Neuronal stem cell (in vitro differentiated cells): ENCODE measurements around the gene CHST11.
A peak's percentile ranks its signal among the peaks of the same experiment; 100 is the strongest.

Experiments used
- DNase-seq: peaks from one replicate; pipeline ENCODE4 v3.0.0-alpha.2; 2013; ENCODE audit warnings: low spot score
- H2AFZ ChIP-seq: one replicate; pipeline ENCODE4 v1.6.1; 2013; ENCODE audit warnings: mild to moderate bottlenecking, low read length, inconsistent platforms
- H2AK5ac ChIP-seq: 2 replicates; pipeline ENCODE4 v1.6.1; 2013; ENCODE audit warnings: low read depth, mild to moderate bottlenecking, inconsistent platforms, low read length, moderate library complexity, mixed read lengths
- H2BK120ac ChIP-seq: 2 replicates; pipeline ENCODE4 v1.6.1; 2013; ENCODE audit warnings: low read depth, mild to moderate bottlenecking, inconsistent platforms, low read length, moderate library complexity, mixed read lengths
- H2BK12ac ChIP-seq: one replicate; pipeline ENCODE4 v1.6.1; 2013; ENCODE audit warnings: low read length, inconsistent platforms
- H2BK15ac ChIP-seq: 2 replicates; pipeline ENCODE4 v1.6.1; 2013; ENCODE audit warnings: mild to moderate bottlenecking, low read length, inconsistent platforms, mixed read lengths
- H2BK5ac ChIP-seq: one replicate; pipeline ENCODE4 v1.6.1; 2013; ENCODE audit warnings: inconsistent platforms, mild to moderate bottlenecking, low read length, moderate library complexity
- H3K14ac ChIP-seq: one replicate; pipeline ENCODE4 v1.6.1; 2013; ENCODE audit warnings: low read length, inconsistent platforms
- H3K18ac ChIP-seq: 2 replicates; pipeline ENCODE4 v1.6.1; 2013; ENCODE audit warnings: low read length, inconsistent platforms
- H3K23ac ChIP-seq: 2 replicates; pipeline ENCODE4 v1.6.1; 2013; ENCODE audit warnings: low read depth, mild to moderate bottlenecking, mixed read lengths, low read length, inconsistent platforms; ENCODE audit not compliant: poor library complexity
- H3K27ac ChIP-seq: replicated peaks from 3 replicates; pipeline ENCODE4 v1.5.1; 2013; ENCODE audit warnings: low read length, inconsistent platforms
- H3K27me3 ChIP-seq, 3 experiments: 2 replicates each; pipeline ENCODE4 v1.6.1; 2013; ENCODE audit warnings: low read length in 3 of 3, mild to moderate bottlenecking in 2 of 3, inconsistent platforms in 1 of 3, low read depth in 1 of 3, mixed read lengths in 1 of 3, moderate library complexity in 1 of 3; ENCODE audit not compliant: control insufficient read depth in 3 of 3, insufficient read depth in 3 of 3
- H3K36me3 ChIP-seq, 2 donors: replicated peaks in 1 of 2; 2 replicates each; pipeline ENCODE4 v1.6.1; 2013; ENCODE audit warnings: low read length in 2 of 2; ENCODE audit not compliant: control insufficient read depth in 2 of 2, insufficient read depth in 2 of 2
- H3K4ac ChIP-seq: 2 replicates; pipeline ENCODE4 v1.6.1; 2013; ENCODE audit warnings: inconsistent platforms, mild to moderate bottlenecking, low read length, moderate library complexity
- H3K4me1 ChIP-seq, 2 donors: 1 replicate in 1 of 2; 2 replicates in 1 of 2; pipeline ENCODE4 v1.6.1; 2013; ENCODE audit warnings: low read length in 2 of 2, low read depth in 1 of 2; ENCODE audit not compliant: control insufficient read depth in 2 of 2, insufficient read depth in 1 of 2
- H3K4me2 ChIP-seq: one replicate; pipeline ENCODE4 v1.6.1; 2013; ENCODE audit warnings: mild to moderate bottlenecking, low read length, inconsistent platforms; ENCODE audit not compliant: insufficient read depth, poor library complexity, severe bottlenecking
- H3K4me3 ChIP-seq, 2 donors: 2 replicates each; pipeline ENCODE4 v1.5.1; 2013; ENCODE audit warnings: low read length in 2 of 2, mild to moderate bottlenecking in 2 of 2, inconsistent platforms in 1 of 2, moderate library complexity in 1 of 2
- H3K79me1 ChIP-seq: one replicate; pipeline ENCODE4 v1.6.1; 2013; ENCODE audit warnings: low read depth, mild to moderate bottlenecking, inconsistent platforms, low read length, moderate library complexity
- H3K9ac ChIP-seq: one replicate; pipeline ENCODE4 v1.6.1; 2013; ENCODE audit warnings: mild to moderate bottlenecking, low read depth, low read length, inconsistent platforms; ENCODE audit not compliant: poor library complexity
- H3K9me3 ChIP-seq, 2 donors: replicated peaks in 1 of 2; 2 replicates each; pipeline versions ENCODE3 to v1.6.1; 2013; ENCODE audit warnings: low read length in 2 of 2, mild to moderate bottlenecking in 2 of 2, inconsistent platforms in 1 of 2, low read depth in 1 of 2, mixed read lengths in 1 of 2, moderate library complexity in 1 of 2; ENCODE audit not compliant: control insufficient read depth in 2 of 2, insufficient read depth in 1 of 2
- H4K8ac ChIP-seq: one replicate; pipeline ENCODE4 v1.6.1; 2013; ENCODE audit warnings: low read depth, mild to moderate bottlenecking, inconsistent platforms, low read length, moderate library complexity
- H4K91ac ChIP-seq: one replicate; pipeline ENCODE4 v1.6.1; 2013; ENCODE audit warnings: low read length, low read depth, mild to moderate bottlenecking, inconsistent platforms; ENCODE audit not compliant: poor library complexity
- WGBS, 2 donors: extraction: QIAGEN DNeasy Blood & Tissue Kit; methylation state at CpG; one replicate each; pipeline ENCODE4 v1.1.7; 2013; ENCODE audit warnings: missing lambda C conversion rate in 2 of 2, mixed read lengths in 1 of 2; ENCODE audit not compliant: insufficient read length in 2 of 2, insufficient replicate concordance in 1 of 2; ENCODE audit errors: extremely low coverage in 2 of 2; 5-methylcytosine and 5-hydroxymethylcytosine counted together

CHST11 gene

GRCh38 chr12:104618691-104619090 lies 161.9 kb downstream of the CHST11 start:
- DNase-seq = no peak
- Histone ChIP-seq H3K79me1 (no peaks in the 10 kb centered on the region), H2AK5ac (no peak overlapping the region), H3K9me3 (no peaks in the 10 kb centered on the region), H4K8ac (no peak overlapping the region), H2BK5ac (no peak overlapping the region), H3K36me3 (no peaks in the 10 kb centered on the region), H2AFZ (no peak overlapping the region), H3K9ac (no peak overlapping the region), H4K91ac (no peak overlapping the region), H3K27ac (no peak overlapping the region), H3K4me1 (peaks cover 2% of the 10 kb centered on the region in 2 donors), H3K4ac (no peak overlapping the region), H3K4me2 (no peak overlapping the region), H3K27me3 (no peaks in the 10 kb centered on the region), H3K4me3 (no peak overlapping the region), H3K23ac (peak overlapping the region; percentile 62), H3K14ac (no peak overlapping the region), H3K18ac (peak overlapping the region; percentile 50), H2BK15ac (no peak overlapping the region), H2BK12ac (no peak overlapping the region), H2BK120ac (no peak overlapping the region)
- WGBS, 2 donors = no CpG with 5 or more reads among the region's 5 CpGs

DNA sequence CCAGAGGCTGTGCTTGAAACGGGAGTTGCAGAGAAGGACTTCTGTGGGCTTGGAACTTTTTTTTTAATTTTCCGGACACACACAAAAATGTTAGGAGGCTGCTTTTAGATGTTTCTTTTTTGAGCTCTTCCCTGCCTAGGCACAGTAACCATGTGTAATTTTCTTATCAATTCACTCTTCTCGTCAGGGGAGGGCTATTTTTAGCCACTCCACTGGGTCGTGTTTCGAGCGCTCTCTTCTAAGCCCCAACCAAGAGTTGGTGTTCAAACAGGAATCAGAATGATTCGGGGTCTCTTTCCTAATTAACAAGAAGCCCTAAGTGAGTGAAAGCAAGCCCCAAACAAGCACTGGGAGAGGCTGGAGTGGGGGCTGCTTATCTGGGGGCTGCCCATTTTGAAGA lies 162.6 kb downstream of the CHST11 start:
- Histone ChIP-seq H3K18ac (no peak overlapping the region), H3K4me1 (peaks cover 8% of the 10 kb centered on the region in 2 donors), H3K4me3 (no peak overlapping the region), H3K9ac (no peak overlapping the region), H2BK120ac (no peak overlapping the region), H3K36me3 (no peaks in the 10 kb centered on the region), H3K27ac (no peak overlapping the region), H2AFZ (no peak overlapping the region), H3K14ac (no peak overlapping the region), H4K8ac (no peak overlapping the region), H3K27me3 (no peaks in the 10 kb centered on the region), H4K91ac (no peak overlapping the region), H3K23ac (no peak overlapping the region), H2BK15ac (no peak overlapping the region), H3K79me1 (no peaks in the 10 kb centered on the region), H2AK5ac (no peak overlapping the region), H3K4me2 (no peak overlapping the region), H2BK12ac (no peak overlapping the region), H3K4ac (no peak overlapping the region), H3K9me3 (no peaks in the 10 kb centered on the region), H2BK5ac (no peak overlapping the region)
- no CpG with 5 or more reads among the region's 7 CpGs for WGBS, 2 donors
- DNase-seq = no peak

DNA sequence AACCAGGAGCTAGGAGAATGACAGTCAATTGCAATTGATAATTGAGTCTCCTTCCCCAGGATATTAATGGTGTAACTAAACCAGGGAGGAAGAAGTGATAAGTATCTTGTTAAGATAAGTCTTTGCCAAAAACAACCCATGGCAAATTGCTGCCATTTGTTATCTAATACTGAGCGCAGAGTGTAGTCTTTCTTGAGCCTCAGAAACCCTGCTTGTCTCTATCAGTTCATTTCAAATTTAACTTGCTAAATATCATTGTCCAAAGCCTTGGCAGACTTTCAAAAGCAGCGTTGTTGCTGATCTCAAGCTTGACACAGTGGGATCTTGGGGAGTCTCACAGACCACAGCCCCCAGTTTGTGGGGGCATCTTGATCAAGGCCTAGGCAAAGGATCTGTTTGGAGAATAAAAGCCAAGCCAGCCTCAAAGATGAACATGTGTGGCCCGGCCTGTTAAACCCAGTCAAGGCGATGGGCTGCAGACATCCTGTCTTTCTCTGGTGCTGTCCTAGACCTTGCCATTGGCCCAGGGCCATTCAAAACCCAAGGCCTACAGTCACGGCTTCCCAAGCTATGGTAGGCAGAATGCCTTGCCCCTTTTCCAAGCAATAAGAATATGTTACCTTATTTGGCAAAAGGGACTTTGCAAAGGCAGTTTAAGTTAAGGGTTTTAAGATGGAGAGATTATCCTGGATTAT lies 164.2 kb downstream of the CHST11 start:
- Histone ChIP-seq H3K4me2 (no peak overlapping the region), H3K4me3 (no peak overlapping the region), H3K9me3 (no peaks in the 10 kb centered on the region), H3K18ac (no peak overlapping the region), H2BK12ac (no peak overlapping the region), H3K9ac (no peak overlapping the region), H2BK5ac (no peak overlapping the region), H3K27me3 (no peaks in the 10 kb centered on the region), H3K79me1 (no peaks in the 10 kb centered on the region), H3K23ac (no peak overlapping the region), H2BK15ac (no peak overlapping the region), H4K91ac (no peak overlapping the region), H3K14ac (no peak overlapping the region), H2AFZ (no peak overlapping the region), H2AK5ac (no peak overlapping the region), H2BK120ac (no peak overlapping the region), H3K4ac (no peak overlapping the region), H4K8ac (no peak overlapping the region), H3K4me1 (peaks cover 8 to 13% of the 10 kb centered on the region in 2 donors), H3K27ac (no peak overlapping the region), H3K36me3 (no peaks in the 10 kb centered on the region)
- no CpG with 5 or more reads among the region's 5 CpGs for WGBS, 2 donors
- DNase-seq = no peak

- Histone ChIP-seq H2BK120ac (no peak overlapping the region), H3K9me3 (no peaks in the 10 kb centered on the region), H2BK15ac (no peak overlapping the region), H3K23ac (no peak overlapping the region), H2BK12ac (no peak overlapping the region), H3K79me1 (no peaks in the 10 kb centered on the region), H3K4me3 (no peak overlapping the region), H2AFZ (no peak overlapping the region), H3K36me3 (no peaks in the 10 kb centered on the region), H3K18ac (no peak overlapping the region), H3K9ac (no peak overlapping the region), H2AK5ac (no peak overlapping the region), H4K91ac (no peak overlapping the region), H2BK5ac (no peak overlapping the region), H3K27ac (no peak overlapping the region), H3K14ac (no peak overlapping the region), H4K8ac (no peak overlapping the region), H3K4me1 (peaks cover 11 to 14% of the 10 kb centered on the region in 2 donors), H3K4me2 (no peak overlapping the region), H3K27me3 (no peaks in the 10 kb centered on the region), H3K4ac (no peak overlapping the region)
- no CpG with 5 or more reads among the region's 3 CpGs for WGBS, 2 donors
- no peak for DNase-seq
Measured at GRCh38 chr12:104622928-104623327, 166.2 kb downstream of the CHST11 start.
